Measurements from ENCODE around the gene C6orf62. TPM values are rescaled to one million over a fixed set of nuclear protein-coding genes. Genes with fewer than 3 reads are reported as not detected.
"Not testable (repeated sequence)": the region's sequence is repeated elsewhere in the genome, so short reads cannot be mapped to it uniquely, and the experiment has no call there.

C6orf62 gene
- total and polyA plus RNA-seq, 2 donors from 2014 or later, result 55.8 to 114 TPM

DNA sequence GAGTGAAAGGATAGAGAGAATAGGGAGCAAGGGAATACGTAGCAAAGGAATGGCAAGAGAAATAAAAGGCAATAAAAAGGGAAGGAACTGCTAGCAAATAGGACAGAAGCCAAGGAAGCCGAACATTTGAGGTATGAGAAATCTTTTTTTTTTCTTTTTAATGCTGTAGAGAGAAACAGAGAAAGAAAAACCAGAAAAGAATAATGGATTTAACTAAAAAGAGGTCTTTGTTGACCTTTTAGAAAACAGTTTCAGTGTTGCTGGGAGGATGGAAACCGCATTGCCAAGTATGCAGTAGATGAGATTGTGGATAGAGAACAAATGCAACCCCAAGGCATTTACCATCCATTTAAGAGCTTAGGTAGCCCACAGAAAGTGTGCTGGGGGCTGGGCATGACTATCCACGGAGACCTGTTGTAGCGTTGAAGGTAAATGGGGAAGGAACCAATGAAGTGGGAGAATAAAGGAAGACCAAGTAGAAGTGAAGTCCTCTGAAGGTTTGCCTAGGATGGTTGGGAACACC is 23.3 kb upstream of the C6orf62 start:
- intact Hi-C loops (cut with DNase I), result no loop called here
- no peak overlapping the region for H3K4me3 ChIP-seq (ENCODE audit: low read length in 3 of 3)
- TF ChIP-seq, protein P1, sequence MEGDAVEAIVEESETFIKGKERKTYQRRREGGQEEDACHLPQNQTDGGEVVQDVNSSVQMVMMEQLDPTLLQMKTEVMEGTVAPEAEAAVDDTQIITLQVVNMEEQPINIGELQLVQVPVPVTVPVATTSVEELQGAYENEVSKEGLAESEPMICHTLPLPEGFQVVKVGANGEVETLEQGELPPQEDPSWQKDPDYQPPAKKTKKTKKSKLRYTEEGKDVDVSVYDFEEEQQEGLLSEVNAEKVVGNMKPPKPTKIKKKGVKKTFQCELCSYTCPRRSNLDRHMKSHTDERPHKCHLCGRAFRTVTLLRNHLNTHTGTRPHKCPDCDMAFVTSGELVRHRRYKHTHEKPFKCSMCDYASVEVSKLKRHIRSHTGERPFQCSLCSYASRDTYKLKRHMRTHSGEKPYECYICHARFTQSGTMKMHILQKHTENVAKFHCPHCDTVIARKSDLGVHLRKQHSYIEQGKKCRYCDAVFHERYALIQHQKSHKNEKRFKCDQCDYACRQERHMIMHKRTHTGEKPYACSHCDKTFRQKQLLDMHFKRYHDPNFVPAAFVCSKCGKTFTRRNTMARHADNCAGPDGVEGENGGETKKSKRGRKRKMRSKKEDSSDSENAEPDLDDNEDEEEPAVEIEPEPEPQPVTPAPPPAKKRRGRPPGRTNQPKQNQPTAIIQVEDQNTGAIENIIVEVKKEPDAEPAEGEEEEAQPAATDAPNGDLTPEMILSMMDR (IDR thresholded peaks at IDR 0.05; ENCODE audit: borderline replicate concordance, extremely low read depth, insufficient read depth), result no peak
- H3K9ac ChIP-seq (ENCODE audit: low read length in 3 of 3), result no peak overlapping the region
- H3K9me3 ChIP-seq (ENCODE audit: control insufficient read depth in 2 of 3, insufficient read depth in 1 of 3, low read length in 3 of 3), result no peaks in the 10 kb centered on the region
- no peak overlapping the region for H3K27ac ChIP-seq (ENCODE audit: low read depth in 2 of 2, low read length in 2 of 2)
- no peaks in the 10 kb centered on the region for H3K4me1 ChIP-seq (ENCODE audit: control insufficient read depth in 2 of 3, insufficient read depth in 2 of 3, low read depth in 1 of 3, low read length in 3 of 3)
- DNase-seq (no peak), FAIRE-seq (no peak)
- H3K27me3 ChIP-seq (ENCODE audit: control insufficient read depth, insufficient read depth, low read length), result no peaks in the 10 kb centered on the region
- no peaks in the 10 kb centered on the region for H3K36me3 ChIP-seq (ENCODE audit: control insufficient read depth in 2 of 3, insufficient read depth in 3 of 3, low read length in 3 of 3)

DNA sequence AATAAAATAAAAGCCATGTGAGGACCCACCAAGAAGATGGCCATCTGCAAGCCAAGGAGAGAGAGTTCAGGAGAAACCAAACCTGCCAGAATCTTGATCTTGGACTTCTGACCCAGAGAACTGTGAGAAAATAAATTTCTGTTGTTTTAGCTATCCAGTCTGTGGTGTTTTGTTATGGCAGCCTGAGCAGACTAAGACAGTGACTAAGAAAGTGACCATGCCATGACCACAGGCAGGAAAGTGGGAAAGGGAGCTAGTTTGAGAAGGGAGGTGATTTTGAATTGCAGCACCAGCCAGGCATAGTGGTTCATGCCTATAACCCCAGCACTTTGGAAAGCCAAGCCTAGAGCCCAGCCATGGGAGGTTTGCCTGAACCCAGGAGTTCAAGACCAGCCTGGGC is 21.9 kb upstream of the C6orf62 start:
- no peak for FAIRE-seq
- Histone ChIP-seq H3K4me3 (ENCODE audit: low read length in 3 of 3) (no peak overlapping the region), H3K36me3 (ENCODE audit: control insufficient read depth in 2 of 3, insufficient read depth in 3 of 3, low read length in 3 of 3) (no peaks in the 10 kb centered on the region), H3K27ac (ENCODE audit: low read depth in 2 of 2, low read length in 2 of 2) (no peak overlapping the region), H3K9me3 (ENCODE audit: control insufficient read depth in 2 of 3, insufficient read depth in 1 of 3, low read length in 3 of 3) (no peaks in the 10 kb centered on the region), H3K4me1 (ENCODE audit: control insufficient read depth in 2 of 3, insufficient read depth in 2 of 3, low read depth in 1 of 3, low read length in 3 of 3) (no peaks in the 10 kb centered on the region), H3K9ac (ENCODE audit: low read length in 3 of 3) (no peak overlapping the region), H3K27me3 (ENCODE audit: control insufficient read depth, insufficient read depth, low read length) (no peaks in the 10 kb centered on the region)
- TF ChIP-seq, protein P1 (IDR thresholded peaks at IDR 0.05; ENCODE audit: borderline replicate concordance, extremely low read depth, insufficient read depth), result no peak
- DNase-seq, result no peak
- intact Hi-C loops (cut with DNase I), result no loop called here

DNA sequence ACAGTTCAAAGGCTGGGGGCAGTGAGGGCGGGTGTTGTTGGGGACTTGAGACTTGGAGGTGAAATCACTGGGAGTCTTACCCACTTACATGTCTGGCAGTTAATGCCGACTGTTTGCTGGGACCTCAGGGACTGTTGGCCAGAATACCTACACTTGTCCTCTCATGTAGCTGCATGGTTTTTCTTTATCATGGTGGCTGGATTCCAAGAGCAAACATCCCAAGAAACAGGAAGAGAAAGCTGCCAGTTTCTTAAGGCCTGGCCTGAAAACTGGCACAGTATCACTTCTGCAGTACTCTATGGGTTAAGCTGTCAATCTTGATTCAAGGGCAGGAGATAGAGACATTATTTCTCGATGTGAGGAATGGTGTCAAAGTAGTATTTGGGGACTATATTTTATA is 19.8 kb upstream of the C6orf62 start:
- Histone ChIP-seq H3K27me3 (ENCODE audit: control insufficient read depth, insufficient read depth, low read length) (no peaks in the 10 kb centered on the region), H3K9ac (ENCODE audit: low read length in 3 of 3) (no peak overlapping the region), H3K36me3 (ENCODE audit: control insufficient read depth in 2 of 3, insufficient read depth in 3 of 3, low read length in 3 of 3) (no peaks in the 10 kb centered on the region), H3K4me1 (ENCODE audit: control insufficient read depth in 2 of 3, insufficient read depth in 2 of 3, low read depth in 1 of 3, low read length in 3 of 3) (no peaks in the 10 kb centered on the region), H3K9me3 (ENCODE audit: control insufficient read depth in 2 of 3, insufficient read depth in 1 of 3, low read length in 3 of 3) (no peaks in the 10 kb centered on the region), H3K4me3 (ENCODE audit: low read length in 3 of 3) (no peak overlapping the region), H3K27ac (ENCODE audit: low read depth in 2 of 2, low read length in 2 of 2) (no peak overlapping the region)
- intact Hi-C loops (cut with DNase I), result no loop called here
- FAIRE-seq (no peak), DNase-seq (no peak)
- TF ChIP-seq, protein P1 (IDR thresholded peaks at IDR 0.05; ENCODE audit: borderline replicate concordance, extremely low read depth, insufficient read depth), result no peak

DNA sequence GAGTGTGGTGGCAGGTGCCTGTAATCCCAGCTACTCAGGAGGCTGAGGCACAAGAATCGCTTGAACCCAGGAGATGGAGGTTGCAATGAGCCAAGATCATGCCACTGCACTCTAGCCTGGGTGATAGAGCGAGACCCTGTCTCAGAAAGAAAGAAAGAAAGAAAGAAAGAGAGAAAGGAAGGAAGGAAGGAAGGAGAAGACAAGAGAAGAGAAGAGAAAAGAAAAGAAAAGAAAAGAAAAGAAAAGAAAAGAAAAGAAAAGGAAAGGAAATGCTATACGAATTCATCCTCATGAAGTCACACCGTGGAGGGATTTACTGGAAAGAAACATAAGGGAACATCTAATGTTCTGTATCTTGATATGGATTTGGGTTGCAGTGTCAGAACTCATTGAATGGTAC is 15.8 kb upstream of the C6orf62 start:
- H3K9me3 ChIP-seq (ENCODE audit: control insufficient read depth in 2 of 3, insufficient read depth in 1 of 3, low read length in 3 of 3); H3K4me3 ChIP-seq (ENCODE audit: low read length in 3 of 3); H3K27ac ChIP-seq (ENCODE audit: low read depth in 2 of 2, low read length in 2 of 2); DNase-seq; intact Hi-C loops (cut with DNase I); H3K4me1 ChIP-seq (ENCODE audit: control insufficient read depth in 2 of 3, insufficient read depth in 2 of 3, low read depth in 1 of 3, low read length in 3 of 3); H3K9ac ChIP-seq (ENCODE audit: low read length in 3 of 3); FAIRE-seq; H3K27me3 ChIP-seq (ENCODE audit: control insufficient read depth, insufficient read depth, low read length); H3K36me3 ChIP-seq (ENCODE audit: control insufficient read depth in 2 of 3, insufficient read depth in 3 of 3, low read length in 3 of 3): not testable (repeated sequence)

All from kidney (tissue), 14 donors.